Measurements from ENCODE around the gene KLK12.

KLK12 gene, protein sequence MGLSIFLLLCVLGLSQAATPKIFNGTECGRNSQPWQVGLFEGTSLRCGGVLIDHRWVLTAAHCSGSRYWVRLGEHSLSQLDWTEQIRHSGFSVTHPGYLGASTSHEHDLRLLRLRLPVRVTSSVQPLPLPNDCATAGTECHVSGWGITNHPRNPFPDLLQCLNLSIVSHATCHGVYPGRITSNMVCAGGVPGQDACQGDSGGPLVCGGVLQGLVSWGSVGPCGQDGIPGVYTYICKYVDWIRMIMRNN

DNA sequence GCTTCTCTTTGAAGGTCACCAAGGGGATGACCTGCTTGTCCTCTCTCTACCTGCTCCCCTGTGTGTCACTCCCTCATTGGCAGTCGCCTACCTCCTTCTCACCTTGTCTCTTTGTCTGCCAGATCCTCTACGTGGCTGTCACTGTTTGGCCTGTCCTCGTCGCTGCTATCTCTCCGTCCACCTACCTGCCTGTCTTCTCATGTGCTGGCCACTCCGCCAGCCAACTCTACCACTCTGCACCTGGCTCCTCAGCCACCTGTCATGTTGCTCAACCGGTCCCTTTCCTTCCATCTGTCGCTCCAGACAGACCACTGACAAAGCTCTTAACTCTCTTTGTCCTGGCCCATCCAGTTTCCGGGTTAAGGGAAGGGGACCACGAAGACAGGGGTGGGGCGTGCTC, at the start of gene KLK12:
Gene KLK12, minus strand, starts transcription at position 299 of the 400 bp plus-strand sequence. CDS start 381 bp downstream, outside the sequence.
- no peak for DNase-seq

DNA sequence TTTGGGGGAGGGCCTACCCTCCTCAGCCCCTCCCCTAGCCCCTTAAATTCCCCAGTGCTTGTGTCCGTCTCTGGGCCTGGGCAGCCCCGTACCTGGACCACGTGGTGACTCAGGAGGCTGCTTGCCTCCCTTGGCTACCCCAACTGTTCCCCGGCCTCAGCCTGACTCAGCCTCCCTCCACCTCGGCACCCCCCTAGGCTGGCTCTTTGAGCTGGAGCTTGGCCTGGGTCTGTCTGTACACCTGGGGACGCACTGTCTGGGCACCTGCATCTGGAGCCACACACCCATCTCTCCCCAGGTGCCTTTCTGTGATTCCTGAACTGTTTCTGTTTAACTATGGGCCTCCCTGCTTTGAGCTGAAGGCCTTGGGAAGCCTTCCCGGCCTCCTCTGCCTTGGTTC, 49.7 kb upstream of the KLK12 start:
- DNase-seq: no peak

DNA sequence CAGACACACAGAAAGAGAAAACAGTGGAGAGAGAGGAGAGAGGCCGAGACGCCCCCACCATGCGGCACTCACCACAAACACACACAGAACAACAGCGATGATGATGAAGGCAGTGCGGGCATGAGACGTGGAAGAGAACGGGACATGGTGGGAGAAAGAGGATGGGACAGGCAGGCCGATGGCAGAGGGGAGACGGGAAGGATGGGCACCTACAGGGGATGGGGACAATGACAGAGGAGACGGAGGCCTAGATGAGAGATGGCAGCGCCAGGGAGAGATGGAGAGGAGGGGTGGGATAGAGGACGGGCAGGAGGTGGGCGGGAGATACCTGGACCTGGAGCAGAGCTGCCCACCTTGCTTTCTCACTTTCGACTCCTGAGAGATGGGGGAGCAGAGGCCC, 49.0 kb upstream of the KLK12 start:
- no peak for DNase-seq

DNA sequence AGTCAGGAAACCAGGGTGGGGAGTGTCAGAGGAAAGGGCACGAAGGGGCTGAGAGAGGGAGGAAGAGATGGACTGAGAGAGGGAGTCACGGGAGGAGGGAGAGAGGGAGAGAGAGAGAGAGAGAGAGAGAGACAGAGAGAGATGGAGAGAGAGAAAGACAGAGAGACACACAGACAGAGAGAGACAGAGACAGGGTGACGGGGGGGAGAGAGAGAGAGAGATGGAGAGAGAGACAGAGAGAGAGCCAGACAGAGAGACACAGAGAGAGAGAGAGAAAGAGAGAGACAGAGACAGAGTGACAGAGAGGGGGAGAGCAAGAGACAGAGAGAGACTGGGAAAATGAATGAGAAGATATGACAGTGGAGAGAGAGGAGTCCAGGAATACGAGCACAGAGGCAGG, 48.4 kb upstream of the KLK12 start:
- no peak for DNase-seq

DNA sequence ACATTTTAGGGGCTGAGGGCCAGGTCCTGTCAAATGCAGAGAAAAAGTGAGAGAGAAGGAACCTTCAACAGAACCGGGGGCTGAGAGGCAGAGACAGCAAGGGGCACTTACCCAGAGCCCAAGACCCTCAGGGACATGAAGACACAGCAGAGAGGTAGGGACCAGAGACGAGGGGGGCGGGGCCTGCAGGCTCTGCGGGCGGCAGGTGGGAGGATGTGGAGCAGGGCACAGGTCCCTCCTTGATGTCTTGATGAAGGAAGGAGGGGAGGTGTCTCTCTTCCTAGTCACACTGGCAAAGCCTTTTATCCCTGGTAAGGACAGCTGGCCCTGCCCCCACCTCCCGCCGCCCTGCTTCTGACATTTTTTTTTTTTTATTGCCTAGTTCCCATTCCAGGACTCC, 47.8 kb upstream of the KLK12 start, which contains the start of gene KLK14:
Gene KLK14, minus strand, starts transcription at position 277 of the 400 bp plus-strand sequence. Its CDS starts 273 bp downstream, at position 4.
- DNase-seq: no peak

DNA sequence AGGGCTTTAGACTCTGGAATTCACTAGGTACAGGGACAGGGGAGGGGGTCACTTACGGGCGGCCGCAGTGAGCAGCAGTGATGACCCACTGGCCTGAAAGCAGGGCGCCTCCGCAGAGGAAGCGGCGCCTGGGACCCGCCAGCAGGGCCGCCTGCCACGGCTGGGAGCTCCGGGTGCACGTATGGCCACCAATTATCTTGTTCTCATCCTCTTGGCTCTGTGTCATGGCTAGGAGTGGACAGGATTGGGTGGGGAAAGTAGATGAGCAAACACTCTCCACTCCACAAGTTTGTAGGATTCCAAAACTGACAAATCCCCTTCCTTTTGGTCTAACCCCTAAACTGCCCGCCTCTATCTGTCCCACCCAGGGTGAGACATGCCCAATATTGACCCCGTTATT, 46.7 kb upstream of the KLK12 start:
- no peak for DNase-seq

DNA sequence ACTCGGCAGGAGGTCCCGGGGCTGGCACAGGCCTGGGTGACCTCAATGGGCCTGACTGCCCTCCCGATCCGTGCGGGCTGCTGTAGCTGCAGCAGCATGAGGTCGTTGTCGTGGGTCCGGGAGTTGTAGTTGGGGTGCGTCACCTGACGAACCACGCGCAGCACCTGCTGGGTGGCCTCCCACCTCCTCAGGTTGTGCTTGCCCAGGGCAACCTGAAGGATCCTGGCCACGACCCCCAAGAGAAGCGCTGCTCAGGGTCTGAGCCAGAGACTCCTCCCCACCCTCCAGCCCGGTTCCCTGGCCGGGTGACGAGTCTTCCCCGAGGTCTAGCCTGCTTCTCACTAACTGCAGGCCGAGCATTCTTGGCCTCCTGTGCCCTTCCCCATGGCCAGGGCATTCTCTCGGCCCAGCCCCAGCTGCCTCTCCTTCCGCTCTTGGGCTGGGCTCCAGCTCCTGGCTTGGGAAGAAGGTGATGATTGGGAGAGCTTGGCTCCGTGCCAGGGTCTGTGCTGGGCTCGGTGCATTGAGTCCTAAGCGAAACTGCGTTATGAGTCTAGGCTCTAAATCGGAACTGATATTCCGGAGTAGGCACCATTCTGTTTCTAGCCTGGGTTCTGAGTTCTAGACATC, 44.8 kb upstream of the KLK12 start:
- no peak for DNase-seq

DNA sequence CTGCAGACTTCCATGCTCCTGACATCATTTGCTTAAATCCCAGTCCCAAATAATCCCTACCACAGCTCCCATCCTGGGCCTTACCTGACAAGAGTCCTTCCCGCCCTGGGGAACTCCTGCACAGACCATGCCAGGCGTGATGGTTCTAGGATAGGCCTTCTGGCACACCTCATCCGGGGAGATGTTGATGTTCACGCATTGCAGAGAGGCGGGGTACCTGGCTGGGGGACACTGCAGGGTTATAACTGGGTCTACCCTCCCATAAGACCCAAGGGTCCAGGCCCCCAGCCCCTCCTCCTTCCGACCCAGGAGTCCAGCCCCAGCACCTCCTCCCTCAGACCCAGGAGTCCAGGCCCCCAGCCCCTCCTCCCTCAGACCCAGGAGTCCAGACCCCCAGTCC, 43.9 kb upstream of the KLK12 start:
- DNase-seq: no peak

DNA sequence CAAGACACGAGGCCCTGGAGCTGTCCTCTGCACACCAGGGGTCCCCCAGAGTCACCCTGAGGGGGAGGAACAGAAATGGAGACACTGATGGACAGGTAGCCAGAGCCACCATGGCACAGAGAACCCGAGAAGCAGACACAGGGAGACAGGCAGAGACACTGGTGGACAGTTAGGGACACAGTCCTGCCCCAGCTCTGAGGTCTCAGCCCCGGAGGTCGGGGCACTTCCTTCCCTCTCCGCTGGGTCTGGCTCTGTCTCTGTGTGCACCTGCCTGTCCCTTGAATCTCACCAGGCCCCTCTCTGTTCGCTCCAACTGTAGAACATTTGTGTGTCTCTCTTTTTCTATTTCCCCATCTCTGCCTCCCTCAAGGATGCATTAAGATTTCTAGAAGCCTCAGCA, 43.3 kb upstream of the KLK12 start:
- DNase-seq: no peak

DNA sequence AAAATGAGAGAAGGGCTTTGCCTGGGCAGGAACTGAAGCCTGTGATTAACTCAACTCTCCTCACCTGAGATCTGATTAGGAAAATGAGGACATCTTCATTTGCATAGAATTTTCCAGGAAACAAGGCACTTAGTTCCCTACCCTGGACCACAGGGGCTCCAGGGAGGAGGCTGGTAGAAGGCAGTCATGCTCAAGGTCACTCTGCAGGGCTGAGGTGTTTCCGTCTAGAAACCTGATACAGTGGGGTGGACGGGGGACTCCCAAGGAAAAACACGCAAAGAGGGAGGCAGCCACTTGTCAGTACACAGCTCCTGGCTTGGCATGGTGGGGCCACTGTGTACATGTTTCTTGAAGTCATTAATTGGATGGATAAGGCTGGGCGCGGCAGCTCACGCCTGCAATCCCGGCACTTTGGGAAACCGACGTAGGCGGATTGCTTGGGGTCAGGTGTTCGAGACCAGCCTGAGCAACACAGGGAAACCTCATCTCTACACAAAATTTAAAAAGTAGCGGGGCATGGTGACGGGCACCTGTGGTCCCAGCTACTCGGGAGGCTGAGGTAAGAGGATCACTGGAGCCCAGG, 41.9 kb upstream of the KLK12 start:
- DNase-seq: no peak

DNA sequence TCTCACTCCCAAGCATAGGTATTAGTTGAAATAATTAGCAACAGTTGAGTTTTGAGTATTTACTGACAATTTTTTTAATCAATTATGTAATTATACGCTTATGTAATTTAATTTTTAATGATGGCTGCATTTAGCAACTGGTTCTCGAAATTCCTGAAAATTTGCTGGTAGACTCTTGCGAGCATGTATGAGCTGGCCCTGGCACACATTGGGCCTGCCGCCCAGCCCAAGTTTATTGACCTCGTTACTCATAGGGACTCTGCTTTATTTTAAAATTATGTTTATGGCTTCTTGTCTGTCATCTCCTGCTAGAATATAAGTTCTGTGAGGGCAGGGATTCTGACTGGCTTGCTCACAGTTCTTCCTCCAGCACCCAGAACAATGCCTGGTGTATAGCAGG, 41.2 kb upstream of the KLK12 start:
- no peak for DNase-seq

DNA sequence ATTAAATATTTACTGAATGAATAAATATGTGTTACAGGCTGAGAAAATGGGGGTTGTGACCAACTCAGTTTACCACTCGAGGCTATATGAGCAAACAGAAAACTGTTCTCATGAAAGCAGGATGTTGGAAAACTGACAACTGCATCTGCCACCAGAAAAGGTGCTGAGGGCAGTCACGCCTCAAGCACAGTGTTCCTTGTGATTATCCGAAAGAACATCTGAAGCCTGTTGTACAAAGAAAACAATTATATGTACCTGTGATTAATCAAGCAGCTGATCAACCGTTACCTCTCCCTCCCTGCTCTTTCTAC, 36.2 kb upstream of the KLK12 start:
- DNase-seq: no peak

DNA sequence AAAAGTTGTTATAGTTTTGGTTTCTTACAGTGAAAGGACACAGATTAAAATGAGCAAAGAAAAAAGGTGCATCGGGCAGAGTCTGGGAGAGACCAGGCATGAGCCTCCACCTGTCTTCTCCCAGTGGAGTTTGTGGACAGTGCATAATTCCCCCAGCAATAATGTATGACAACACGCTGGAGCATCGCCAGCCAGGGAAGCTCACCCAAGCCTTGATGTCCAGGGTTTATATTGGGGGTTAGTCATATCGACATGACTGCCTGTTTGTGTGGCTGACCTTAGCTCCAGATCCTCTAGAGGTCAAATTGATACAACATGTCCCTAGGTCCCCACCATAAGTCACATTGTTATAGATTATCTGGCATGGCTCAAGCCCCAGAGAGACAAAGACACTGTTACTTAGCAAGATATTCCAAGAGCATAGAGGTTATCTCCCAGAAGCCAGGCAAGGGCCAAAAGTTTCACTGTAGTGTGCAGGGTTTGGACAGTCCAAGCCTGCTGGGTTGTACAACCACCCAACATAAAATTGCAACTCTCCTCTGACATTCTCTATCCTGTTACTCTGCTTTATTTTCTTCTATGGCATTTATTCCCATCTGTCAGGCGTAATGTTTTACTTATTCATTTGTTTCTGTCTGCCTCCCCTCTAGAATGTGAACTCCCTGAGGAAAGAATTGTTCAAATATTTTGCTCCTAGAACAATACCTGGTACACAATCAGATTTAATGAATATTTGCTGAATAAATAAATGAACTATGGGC, 35.7 kb upstream of the KLK12 start:
- DNase-seq: peak; percentile 10

DNA sequence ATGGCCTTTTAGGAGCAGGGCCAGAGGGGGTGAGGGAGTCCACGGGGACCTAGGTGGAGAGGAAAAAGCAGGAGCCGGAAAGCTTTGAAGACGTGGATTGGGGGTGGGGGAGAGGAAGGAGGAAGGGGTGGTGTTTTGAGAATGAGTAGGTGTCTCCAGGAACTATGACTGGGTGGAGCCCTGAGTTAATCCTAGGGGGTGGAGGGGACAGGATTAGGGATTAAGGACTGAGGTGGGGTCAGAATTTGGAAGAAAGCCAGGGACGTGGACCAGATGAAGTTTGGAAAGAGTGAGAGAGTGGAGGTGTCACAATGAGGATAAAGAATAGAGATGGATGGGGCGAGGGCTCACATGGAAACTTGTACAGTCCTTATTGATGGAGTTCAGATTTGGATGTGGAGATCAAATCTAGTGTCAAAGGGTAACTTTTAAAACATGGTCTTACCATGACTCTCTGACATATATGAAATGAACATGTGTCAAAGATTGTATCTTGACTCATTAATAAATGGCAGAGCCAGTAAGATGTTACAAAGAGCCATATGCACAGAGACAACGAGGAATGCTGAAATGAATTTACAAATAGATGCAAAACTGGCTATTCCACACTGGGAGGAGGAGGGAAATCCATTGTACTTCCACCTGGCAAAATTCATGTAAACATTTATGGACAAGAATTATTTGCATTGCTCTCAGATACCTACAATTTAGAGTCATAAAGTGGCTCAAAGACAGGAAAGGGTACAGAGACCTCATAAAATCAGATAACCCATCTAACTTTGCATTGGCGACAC, 31.8 kb upstream of the KLK12 start:
- no peak for DNase-seq

DNA sequence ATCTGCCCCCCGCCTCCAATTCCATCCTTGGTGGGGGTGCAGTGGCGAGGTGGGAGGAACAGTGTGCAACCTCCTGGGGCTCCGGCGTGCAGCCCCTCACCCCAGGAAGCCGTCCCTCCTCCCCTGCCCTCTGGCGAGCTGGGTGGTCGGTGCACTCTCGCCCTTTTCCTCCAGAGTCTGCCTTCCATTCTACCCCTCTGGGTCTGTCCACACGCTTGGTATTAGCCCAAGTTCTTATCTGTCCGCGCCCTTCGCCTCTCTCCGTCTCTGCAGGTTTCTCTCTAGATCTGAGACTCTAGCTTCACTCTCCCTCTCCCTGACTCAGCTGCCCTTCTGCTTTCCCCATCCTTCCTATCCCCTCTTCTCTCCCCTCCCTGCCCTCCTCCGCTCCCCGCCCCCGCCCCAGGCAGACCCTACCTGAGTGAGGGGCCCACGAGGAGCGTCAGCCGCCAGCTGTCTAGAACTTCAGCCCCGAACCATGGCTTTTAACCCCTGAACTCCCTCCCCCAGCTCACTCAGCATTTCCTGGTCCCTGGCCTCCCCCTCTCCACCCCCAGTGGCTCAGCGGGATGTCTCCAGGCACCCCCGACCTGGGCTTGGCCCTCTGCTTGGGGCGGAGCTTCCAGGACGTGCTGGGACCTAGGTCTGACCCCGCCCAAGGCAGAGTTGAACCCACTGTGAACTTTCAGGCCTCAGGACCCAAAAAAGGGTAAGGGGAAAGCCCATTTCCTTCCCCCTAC, 30.6 kb upstream of the KLK12 start:
- DNase-seq: no peak

DNA sequence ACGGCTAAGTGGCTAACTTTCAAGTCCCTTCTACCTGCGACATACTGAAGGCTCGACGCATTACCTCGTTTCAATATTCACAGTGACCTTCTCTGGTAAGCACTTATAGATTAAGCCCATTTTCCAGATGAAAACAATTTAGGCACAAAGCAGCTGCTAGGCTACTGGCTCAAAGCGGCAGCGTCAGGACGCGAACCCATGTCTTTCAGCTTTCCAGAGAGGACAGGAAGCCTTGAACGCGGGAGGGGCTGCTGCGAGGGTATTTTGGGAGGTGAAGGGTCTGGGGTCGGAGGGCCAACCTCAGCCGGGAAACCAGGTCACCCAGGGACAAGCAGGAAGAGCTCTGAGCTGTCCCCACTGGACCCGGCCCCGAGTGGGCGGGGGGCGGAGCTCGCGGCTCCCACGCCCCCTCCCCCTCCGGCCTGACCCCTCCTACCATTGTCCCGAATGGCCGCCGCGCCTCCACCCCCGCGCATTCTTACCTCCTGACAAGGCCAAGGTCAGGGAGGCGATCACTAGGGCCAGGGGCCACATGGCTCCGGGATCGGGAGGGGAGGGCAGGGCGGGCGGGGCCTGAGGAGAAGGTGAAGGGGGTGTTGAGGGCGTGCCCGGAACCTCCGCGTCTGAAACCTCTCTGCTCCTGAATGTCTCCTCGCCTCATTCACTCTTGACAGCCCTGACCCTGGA, 29.9 kb upstream of the KLK12 start, which contains the start of gene KLK13:
Gene KLK13, minus strand, starts transcription at position 559 of the 687 bp plus-strand sequence. Its CDS starts 25 bp downstream, at position 534.
- DNase-seq: no peak

DNA sequence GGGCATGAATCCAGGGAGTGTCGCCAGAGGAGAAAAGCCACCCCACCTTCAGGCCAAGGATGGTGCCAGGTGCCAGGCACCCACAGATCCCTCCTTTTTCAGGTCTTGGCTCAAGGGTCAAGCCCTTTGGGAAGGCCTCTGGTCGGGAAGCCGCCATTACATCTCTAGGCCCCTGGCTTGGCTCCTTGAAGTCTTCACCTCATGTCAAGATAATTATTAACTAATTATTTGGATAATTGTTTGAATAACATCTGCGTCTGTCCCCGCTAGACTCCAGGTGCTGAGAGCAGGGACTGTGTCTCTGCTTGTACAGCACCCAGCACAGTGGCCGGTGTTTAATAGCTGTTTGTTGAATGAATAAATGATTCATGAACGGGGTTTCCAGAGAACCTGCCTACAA, 28.9 kb upstream of the KLK12 start:
- DNase-seq: no peak

DNA sequence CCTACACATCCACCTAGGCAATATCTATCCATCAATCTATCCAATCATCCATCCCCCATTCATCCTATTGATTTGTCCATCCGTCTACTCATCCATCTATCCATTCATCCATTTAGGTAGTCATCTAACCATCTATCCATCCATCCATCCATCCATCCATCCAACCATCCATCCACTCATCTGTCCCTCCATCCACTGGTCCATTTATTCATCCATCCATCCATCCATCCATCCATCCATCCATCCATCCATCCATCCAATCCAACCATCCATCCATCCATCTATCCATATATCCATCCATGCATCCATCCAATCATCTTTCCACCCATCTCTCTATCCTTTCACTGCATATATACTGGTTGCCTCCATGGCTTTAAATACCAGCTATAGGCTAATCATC, 26.2 kb upstream of the KLK12 start:
- DNase-seq: no peak

DNA sequence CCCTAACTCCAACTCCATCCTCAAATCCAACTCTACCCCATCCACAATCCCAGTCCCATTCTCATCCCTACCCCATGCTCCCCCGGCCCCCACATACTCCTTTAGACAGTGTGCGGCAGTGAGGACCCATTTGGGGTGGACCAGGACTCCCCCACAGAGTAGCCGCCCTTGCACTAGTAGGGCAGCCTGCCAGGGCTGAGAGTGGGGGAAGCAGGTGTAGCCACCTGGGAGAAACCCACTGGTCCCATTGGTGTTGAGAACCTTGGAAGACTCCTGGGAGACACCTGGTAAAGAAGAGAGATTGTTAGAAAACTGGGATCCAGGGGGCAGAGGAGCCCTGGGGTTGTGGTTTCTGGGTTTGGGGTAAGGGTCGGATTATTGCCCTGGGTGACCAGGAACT, 25.5 kb upstream of the KLK12 start:
- no peak for DNase-seq

DNA sequence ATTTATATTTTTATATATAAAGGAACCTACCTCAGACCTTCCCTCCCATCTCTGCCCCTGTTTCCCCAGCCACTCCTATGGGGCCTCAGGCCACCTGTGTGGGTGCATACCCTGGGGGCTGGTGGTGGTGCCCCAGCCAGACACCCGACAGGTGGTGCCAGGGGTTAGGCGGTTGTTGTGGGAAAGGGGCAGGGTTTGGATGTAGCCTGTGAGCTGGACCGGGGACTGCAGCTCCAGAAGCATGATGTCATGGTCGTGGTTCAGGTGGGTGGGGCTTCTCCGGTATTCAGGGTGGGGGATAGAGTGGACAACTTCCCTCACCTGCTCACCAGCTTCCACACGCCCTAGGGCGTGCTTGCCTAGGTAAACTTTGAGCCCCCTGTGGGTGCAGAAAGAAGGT, 24.9 kb upstream of the KLK12 start:
- no peak for DNase-seq

DNA sequence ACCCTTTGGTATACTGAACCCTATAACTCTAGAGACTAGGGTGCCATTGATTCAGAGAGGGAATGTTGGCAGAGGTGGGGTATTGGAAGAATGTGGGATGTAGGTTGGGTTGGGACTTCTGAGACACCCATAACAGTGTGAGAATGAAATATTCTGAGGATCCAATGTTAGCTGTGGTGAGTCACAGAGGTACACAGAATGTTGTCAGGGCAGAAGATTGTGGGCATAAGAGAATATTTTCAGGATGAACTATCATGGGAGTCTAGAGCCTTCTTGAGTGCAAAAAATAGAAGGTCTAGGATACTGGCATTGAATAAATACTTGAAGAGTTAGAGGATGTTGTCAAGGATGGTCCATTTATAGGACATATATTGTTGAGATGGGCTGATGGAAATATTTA, 21.1 kb upstream of the KLK12 start:
- DNase-seq: no peak

DNA sequence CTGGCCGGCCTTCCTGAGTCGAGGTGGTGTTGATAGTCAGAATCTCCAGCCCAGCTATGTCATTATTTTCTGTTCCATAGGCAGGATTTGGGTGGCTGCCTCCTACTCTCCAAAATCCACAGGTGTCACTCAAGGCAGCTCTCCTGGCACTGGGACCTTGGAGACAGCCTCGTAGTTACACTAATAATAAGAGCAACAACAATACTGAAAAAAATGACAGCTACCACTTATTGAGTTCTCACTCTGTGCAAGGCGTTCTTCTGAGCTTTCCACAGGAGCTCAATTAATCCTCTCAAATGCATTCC, 12.2 kb upstream of the KLK12 start:
- no peak for DNase-seq
